GM18511 (cell line): Measurements from ENCODE around the gene HOXA4.

Source experiments
- ATAC-seq: cut with Tn5 transposase; IDR thresholded peaks from one replicate; pipeline ENCODE4 v1.9.1; 2021; ENCODE audit warnings: mild to moderate bottlenecking, moderate library complexity; ENCODE audit not compliant: unreplicated experiment

HOXA4 gene

DNA sequence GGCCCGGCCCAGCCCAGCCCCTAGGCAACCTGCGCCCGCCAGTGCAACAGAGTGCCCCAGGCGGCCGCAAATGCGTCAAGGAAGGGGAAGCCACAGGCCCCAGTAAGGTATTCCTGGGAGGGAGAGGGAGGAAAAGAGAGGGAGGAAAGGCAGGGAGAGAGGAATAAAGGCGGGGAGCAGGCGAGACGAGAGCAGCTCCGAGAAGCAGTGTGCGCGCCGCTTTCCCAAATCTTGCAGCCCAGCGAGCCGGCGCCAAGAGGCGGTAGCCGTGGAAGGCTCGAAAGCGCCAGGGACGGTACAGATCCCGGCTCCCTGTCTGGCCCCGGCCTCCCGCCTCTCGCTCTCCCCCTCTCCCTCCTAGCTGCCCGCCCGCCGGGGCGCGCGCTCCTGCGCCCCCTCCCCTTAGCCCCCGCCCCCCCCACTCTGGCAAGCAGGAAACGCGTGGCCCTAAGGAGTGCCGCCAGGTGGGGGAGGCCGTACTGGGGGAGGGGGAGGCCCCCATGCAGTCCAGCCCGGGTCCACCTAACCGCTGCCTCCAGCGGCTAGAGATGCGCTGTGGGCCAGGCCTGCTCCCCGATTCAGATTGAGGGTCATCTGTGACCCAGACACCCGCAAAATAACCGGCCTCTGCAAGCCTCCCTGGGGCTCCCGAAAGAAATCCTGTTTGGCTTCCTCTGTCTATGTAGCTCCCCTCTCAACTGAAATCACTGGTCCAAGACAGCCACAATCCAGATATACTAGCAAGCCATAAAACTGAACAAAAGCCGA lies 39.3 kb upstream of the HOXA4 start:
- no peak for ATAC-seq

DNA sequence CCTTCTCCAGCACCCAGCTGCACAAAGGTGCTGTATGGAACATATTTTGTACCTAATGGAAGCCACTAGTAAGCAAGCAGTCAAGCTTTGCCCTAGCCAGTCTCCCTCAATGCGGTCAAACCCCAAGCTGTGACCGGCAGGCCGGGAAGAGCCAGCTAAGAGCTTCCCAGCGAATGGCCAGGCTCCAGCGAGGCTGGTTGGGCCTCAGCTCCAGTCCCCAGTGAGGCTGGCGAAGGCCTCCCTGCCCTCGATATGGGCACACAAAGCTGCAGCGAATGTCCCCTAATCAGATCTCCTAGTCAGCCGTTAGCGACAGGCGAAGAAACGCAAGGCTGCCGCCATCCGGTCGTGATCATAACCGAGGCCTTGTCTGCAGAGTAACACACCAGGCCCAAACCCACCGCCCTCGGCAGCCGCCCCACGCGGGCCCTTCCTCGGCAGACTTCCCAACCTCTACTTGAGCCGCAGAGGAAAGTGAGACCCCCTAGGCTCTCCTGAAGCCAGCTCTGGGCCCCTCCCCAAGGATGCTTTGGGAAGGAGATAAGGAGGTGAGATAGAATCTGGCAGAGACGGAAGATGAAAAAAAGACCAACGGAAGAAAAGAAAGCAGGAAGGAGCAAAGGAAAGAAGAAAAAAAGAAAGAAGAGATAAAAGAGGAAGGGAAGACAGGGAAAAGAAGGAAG lies 37.8 kb upstream of the HOXA4 start:
- no peak for ATAC-seq

DNA sequence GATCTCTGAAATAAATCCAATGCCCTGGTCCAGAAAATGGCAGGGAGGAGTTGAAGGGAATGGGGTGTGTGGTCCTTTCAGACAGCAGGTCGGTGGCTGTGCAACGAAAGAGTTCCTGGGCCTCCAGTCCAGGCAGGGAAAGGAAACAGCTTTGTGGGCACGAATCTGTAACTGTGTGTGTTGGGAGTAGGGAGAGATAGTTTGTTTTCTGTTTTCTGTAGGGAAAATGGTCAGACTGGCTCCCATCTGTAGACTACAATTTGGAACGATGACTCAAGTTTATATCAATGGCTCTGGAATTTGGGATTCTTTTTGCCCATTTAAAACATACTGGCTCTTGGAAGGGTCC lies 37.3 kb upstream of the HOXA4 start:
- ATAC-seq, result no peak

DNA sequence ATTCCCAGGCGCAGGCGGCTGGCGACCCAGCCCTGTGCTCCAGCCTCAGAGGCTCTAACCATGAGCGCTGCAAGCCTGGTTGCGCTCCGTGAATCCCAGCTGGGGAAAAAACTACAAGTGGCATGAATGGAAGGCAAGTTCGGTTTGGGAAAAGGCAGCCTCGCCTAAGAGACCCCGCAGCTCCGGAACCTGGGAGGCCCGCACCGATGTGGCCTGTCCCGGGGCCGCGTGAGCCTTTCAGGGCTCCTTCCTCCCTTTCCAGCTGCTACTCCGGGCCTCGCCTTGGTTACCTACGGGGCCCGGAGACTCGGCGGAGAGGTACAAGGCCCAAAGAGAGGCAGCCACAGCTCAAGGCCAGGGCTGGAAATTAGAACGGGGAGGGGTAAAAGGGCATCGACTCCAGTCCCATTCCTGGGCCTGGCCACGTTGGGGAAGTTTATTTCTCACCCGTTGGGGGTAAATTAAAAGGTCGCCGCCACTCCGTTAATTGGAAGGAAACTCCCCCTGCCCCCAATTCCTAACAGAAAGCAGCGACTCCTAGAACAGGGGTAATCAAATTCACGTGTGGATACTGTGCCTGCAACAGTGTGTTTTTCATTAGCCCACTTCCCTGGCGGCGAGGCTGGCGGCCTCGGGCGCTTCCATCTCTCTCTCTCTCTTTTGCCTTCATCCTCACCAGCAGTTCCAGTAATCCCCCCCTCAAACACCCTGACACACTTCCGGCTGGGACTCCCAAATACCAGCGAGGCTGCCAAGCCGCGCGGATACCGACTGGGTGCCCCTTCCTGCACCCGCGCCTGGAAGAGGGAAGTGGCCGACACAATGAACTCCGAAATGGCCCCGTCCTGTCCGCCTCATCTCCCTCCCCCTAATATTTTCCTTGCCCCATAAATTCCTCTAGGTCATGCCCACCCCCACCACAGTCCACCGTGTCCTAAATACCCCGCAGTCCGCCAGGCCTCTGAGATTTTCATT lies 36.3 kb upstream of the HOXA4 start:
- no peak for ATAC-seq

DNA sequence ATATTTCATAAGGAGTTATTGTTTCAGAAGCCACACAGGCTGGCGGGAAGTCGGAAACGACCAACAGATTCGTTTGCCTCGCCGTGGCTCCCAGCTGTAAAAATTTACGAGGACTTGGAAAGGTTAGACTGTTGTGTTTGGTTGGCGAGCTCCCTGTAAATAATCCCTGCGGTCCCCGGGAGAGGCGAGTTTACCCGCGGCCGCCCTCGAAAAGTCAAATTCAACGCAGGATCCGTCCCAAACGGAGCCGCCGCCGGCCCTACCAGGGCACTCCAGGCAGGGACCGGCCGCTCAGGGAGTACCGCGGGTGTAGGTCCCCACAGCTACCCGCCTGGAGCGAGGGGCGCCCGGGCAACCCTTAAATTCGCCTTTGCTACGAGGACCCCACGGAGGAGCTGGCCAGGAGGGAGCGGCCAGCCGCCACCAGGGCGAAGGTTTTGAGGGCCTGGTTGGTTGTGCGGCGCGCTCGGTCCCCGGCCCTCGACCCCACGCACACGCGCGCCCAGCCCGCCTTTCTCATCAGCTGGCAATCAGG lies 35.5 kb upstream of the HOXA4 start:
- ATAC-seq, result no peak

DNA sequence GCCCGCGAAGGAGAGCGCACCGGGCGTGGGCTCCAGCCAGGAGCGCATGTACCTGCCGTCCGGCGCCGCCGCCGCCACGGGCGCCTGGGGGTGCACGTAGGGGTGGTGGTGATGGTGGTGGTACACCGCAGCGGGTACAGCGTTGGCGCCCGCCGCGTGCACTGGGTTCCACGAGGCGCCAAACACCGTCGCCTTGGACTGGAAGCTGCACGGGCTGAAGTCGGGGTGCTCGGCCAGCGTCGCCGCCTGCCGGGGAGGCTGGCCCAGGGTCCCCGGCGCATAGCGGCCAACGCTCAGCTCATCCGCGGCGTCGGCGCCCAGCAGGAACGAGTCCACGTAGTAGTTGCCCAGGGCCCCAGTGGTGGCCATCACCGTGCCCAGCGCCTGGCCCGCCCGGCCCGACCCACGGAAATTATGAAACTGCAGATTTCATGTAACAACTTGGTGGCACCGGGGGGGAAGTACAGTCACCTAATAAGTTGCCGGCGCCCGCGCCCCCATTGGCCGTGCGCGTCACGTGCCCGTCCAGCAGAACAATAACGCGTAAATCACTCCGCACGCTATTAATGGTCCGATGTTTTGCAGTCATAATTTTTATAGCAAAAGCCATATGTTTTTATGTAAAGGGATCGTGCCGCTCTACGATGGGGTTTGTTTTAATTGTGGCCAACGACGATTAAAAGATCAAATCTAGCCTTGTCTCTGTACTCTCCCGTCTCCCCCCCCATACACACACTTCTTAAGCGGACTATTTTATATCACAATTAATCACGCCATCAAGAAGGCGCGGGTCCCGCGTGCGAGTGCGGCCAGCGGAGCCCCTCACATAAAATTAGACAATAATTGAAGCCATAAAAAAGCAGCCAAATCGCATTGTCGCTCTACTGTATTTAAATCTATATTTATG lies 34.8 kb upstream of the HOXA4 start, which contains the start of gene HOXA9:
HOXA9 (minus strand) TSS at position 449 of the 907 bp plus-strand sequence; CDS start at position 369, 80 bp downstream.
- ATAC-seq, result no peak

DNA sequence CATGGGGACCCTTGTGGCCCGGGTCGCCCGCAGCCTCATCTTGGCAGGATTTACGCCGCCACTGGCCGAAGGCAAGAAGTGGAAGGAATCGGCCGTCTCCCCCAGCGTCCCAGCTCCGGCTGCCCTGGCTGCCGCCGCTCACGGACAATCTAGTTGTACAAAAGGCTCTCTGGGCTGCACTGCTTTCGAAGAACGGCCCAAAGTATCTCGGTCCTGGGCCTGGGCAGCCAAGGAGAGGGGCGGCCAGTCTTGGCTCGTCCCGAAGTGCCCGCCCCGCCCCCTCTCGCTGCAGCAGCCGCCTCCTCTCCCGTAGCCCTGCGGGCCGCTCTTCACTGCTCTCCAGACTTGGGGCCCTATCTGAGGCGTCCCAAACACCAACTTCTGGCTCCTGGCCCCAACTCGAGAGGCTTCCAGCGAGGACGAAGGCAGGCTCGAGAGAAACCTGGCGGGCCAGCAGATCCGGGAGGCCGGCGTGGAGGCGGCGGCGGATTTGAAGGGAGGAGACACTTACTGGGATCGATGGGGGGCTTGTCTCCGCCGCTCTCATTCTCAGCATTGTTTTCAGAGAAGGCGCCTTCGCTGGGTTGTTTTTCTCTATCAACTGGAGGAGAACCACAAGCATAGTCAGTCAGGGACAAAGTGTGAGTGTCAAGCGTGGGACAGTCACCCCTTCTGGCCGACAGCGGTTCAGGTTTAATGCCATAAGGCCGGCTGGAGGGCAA lies 34.0 kb upstream of the HOXA4 start:
- no peak for ATAC-seq

DNA sequence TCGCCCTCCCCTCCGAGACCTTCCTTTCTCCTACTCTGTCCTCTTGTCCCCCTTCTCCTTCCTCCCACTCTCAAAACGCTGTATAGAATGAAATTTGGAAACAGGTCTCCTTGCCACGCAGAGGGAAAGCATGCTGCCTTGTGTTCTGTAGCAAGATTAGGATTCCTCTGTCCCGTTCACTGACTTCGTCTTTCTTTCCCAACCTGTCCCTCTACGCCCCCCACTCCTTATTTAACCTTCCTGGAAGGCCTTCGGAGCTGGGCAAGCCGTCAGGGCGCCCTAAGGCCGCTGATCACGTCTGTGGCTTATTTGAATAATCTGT lies 33.4 kb upstream of the HOXA4 start:
- no peak for ATAC-seq

DNA sequence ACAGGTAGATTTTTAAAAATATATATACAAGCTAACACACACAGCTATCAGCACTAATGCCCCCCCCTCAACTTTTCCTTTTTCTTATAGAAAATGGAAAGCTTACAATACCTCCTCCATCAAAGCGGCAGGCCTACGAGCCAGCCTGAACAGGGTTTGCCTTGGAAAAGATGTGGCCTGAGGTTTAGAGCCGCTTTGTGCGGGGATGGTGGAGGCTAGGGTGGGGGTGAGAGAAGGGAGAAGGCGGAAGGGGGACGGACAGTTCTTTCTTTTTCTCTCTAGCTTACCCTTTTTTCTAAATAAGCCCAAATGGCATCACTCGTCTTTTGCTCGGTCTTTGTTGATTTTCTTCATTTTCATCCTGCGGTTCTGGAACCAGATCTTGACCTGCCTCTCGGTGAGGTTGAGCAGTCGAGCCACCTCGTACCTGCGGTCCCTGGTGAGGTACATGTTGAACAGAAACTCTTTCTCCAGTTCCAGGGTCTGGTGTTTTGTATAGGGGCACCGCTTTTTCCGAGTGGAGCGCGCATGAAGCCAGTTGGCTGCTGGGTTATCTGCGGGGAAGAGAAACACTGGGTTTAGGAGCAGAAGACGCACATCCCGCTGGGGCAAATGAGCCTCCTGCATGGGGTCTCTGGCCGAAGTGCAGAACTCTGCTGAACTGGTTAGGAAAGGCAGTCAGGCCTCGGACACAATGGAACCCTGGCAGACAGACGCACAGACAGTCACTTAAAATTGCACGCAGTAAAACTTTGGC lies 32.9 kb upstream of the HOXA4 start:
- ATAC-seq, result no peak

DNA sequence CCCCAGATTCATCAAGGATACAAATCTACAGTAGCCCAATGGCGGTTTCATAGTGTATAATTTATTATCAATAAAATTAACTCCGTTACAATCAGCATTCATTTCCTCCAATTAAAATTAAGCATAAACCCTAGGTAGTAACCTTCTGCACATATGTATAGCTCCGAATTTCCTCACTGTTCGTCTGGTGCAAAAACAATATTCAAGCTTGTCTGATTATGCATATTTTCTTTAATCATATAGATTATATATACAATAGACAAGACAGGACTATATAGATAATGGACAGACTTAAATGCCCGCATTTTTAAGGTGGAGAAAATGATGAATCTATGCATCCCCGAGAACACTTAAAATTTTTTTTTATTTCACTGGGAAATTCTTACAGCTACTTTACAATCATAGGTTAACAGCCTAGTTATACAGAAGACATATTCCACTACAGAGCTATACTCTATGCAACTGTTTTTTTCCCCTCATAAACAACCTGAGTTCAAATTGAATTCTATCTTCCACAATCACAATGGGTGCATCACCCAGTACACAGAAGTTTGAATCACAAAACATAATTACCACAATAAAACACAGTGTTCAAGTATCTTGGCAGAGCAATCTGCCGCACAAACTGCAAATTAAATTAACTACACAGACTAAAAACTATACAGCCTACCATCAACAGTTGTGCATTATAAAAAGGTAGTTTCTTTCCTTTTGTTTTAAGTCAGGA lies 32.2 kb upstream of the HOXA4 start:
- ATAC-seq, result no peak

DNA sequence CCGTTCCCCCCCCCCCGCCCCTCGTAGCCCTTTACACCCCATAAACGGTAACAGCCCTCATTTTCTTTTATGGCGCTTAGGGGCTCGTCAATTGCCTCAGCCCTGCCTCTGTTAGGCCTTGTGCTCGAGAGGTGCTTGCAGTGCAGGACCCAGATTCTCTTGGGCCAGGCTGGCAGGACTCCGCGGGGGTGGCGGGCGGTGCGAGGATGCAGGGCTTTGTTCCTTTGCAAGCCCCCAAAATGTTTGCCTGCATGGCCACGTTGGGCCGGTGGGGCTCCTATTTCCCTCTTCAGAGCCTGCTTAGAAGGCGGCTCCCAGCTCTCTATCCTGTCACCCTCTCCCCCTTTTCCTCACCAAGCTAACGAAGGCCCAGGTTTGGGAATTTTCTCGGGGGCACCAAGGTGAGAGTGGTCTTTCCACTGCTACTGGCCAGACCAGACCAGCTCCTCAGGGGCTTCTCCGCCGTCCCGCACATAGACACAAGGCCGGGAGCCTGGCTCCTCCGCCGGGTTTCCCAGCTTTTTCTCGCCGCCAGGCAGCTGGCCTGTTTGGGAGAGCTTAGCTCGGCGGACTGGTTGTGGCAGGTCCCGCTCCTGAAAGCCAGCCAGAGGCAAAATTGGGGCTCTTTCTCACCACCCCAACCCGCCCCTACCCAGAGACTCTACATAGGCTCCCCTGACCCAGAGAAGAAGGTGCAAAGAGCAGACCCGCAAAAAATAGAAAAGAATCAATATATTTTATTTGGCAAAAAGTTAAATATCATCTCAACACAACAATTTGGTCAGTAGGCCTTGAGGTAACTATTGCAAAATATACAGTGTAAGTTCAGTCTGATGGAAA lies 31.4 kb upstream of the HOXA4 start:
- ATAC-seq, result no peak

DNA sequence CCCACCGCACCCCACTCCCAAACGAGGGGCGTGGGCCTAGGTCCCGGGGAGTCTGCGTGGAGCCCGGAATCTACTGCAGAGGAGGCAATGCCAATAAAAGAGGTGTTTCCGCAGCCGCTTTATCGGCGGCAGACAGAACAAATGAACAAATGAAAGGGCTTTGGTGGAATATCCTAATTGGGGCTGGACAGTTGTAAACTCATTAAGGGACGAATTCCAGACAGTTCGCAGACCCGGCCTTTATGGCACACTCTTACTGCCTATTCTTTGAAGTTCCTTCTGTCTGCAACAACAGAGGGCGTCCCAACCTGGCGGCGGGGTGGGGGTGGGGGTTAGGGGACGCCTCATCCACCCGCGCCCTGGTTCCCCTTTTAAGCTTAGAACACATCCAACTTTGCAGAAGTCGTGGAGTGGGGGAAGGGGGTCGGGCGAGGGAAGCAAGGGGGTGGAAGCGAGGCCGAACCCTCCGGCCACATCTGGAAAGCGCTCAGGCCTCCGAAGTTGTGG lies 30.7 kb upstream of the HOXA4 start:
- ATAC-seq, result no peak

DNA sequence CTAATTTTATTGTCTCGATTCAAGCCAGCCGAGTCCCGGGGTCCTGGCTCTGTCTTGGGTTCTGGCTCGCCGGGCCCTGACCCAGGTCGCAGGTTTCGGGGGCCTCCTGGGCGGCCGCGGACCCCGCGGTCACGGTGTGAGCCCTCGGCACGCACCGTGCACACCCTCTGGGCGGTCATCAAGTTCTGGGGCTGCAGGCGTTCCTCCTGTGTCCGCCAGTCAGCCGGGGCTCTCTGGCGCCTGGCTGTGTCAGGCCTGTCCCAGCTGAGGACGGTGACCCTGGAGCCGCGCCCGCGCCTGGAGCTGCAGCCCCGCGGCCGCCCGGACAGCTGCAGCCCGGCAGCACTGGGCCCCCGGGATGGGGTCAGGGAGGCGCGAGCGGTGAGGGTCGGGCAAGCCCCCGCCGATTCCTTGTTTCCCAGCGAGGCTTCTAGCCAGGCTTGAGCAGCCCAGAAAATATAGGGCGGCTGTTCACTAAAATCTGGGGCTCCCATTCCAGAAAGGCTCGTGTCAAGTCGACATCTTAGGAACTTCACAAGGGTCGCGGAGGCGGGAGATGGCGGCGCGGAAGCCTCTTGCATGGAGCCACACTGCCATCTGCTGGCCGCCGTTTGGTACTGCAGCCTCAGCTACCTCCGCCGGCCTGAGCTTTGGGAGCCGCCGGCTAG lies 30.1 kb upstream of the HOXA4 start:
- ATAC-seq, result peak; percentile 73

DNA sequence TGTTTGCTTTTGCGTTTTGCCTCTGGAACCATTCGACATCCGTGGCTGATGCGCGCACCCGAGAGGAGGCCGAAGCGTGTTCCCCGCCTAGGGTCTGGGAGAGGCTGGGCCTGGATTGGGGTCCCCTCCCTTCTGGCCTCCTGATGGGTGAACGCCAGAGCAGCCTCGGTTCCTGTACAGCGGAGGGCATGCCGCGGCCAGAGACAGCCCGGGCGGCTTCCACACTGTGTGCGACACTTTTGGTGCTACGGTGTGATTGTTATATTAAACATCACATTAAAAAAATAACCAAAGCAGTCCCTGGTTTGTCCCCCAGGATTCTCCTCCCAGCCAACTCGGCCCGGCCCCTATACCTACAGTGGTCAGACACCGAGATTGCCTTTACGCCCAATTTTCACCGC lies 29.6 kb upstream of the HOXA4 start:
- peak; percentile 22 for ATAC-seq

DNA sequence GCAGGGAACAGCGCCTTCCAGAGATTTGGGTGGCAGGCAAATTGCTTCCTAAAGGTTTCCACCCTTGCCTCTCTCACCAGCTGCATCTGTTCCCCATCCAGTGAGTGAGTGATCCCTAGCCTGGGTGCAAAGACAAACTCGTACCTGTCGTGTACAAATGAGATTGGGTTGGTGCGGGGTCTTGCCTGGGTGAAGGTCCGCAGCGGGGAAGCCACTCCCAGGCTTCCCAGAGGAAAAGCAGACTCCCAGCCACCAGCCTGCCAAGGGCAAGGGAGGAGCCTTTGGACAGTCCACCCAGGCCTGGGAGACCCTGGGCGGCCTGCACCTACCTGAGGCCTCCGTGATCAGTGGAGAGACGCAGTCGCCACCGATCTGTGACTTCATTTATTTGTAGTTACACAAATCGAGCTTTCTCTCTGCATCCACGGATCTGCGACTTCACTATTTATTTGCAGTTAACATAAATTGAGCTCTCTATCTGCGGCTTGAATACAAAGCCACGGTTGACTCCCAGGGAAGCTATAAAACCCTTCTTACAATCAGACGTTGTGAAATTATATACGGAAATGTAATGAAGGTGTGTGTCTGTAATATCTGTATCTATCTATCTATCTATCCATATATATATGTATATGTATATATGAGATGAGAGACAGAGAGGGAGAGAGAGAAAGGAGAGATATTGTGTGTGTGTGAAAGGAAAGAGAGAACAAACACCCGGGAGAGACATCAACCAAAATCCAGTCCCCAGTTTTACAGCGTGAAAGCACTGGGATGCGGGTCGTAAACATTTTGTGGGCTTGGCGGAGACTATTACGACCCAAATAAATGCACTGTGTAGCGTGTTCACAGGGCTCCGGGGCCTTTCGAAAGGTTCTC lies 28.9 kb upstream of the HOXA4 start:
- no peak for ATAC-seq
